Stimulated activated CD8-positive, alpha-beta memory T cell treated with anti-CD3 and anti-CD28 coated beads, Interleukin-7, amount 100 ng/mL, for 48 hours (primary cell): Measurements from ENCODE around the gene CD151.
A peak's percentile ranks its signal among the peaks of the same experiment; 100 is the strongest.

Source experiments
- DNase-seq, 2 donors: peaks; one replicate each; pipeline ENCODE4 v3.0.0-alpha.2; 2020; ENCODE audit warnings: low read depth in 1 of 2; ENCODE audit errors: extremely low read depth in 1 of 2

The CD151 gene

GRCh38 chr11:827897-828192, 4.9 kb upstream of the CD151 start, which contains the start of gene CRACR2B:
Gene CRACR2B (plus strand): TSS chr11:827919. CDS start chr11:828608, 689 bp downstream.
- DNase-seq, result no peak

GRCh38 chr11:828506-829175, 4.1 kb upstream of the CD151 start:
- no peak for DNase-seq

- no peak for DNase-seq
Measured at GRCh38 chr11:829176-829846, 3.4 kb upstream of the CD151 start.

GRCh38 chr11:829847-830294, 2.9 kb upstream of the CD151 start:
- DNase-seq, result no peak

- peak in 1 of 2 donors; percentile 64 for DNase-seq
Measured at GRCh38 chr11:830295-831117, 2.2 kb upstream of the CD151 start.

- DNase-seq, result no peak
Measured at GRCh38 chr11:831118-831864, 1.5 kb upstream of the CD151 start.

GRCh38 chr11:831961-832528, 707 bp upstream of the CD151 start:
- no peak for DNase-seq

GRCh38 chr11:833114-833791, 501 bp downstream of the CD151 start:
- no peak for DNase-seq

GRCh38 chr11:833849-834311, 1.1 kb downstream of the CD151 start:
- no peak for DNase-seq

- no peak for DNase-seq
Measured at GRCh38 chr11:834371-835316, 1.9 kb downstream of the CD151 start.

- no peak for DNase-seq
Measured at GRCh38 chr11:836274-836673, 3.5 kb downstream of the CD151 start.

- DNase-seq, result no peak
Measured at GRCh38 chr11:836700-837099, 3.9 kb downstream of the CD151 start.

- no peak for DNase-seq
Measured at GRCh38 chr11:837189-837989, 4.6 kb downstream of the CD151 start.

- DNase-seq, result no peak
Measured at GRCh38 chr11:837990-838307, 5.2 kb downstream of the CD151 start.

GRCh38 chr11:838441-839279, 5.9 kb downstream of the CD151 start:
- no peak for DNase-seq

GRCh38 chr11:839280-839623, 6.5 kb downstream of the CD151 start:
- no peak for DNase-seq

GRCh38 chr11:839875-840617, 7.3 kb downstream of the CD151 start:
- no peak for DNase-seq
